HG03354 (cell line): ENCODE measurements around the gene CHIC2.

ENCODE experiments used
- ATAC-seq: cut with Tn5 transposase; IDR thresholded peaks from one replicate; pipeline ENCODE4 v1.9.1; 2021; ENCODE audit warnings: mild to moderate bottlenecking; ENCODE audit not compliant: unreplicated experiment, poor library complexity, severe bottlenecking

The CHIC2 gene

GRCh38 chr4:54093324-54094240 lies 29.2 kb upstream of the CHIC2 start:
- no peak for ATAC-seq

- no peak for ATAC-seq
Observed at GRCh38 chr4:54092405-54093323, 28.3 kb upstream of the CHIC2 start.

GRCh38 chr4:54091637-54092404 lies 27.4 kb upstream of the CHIC2 start:
- ATAC-seq, result peak; percentile 66

GRCh38 chr4:54090804-54091623 lies 26.6 kb upstream of the CHIC2 start:
- ATAC-seq, result peak; percentile 60

- ATAC-seq, result no peak
Observed at GRCh38 chr4:54090404-54090803, 26.0 kb upstream of the CHIC2 start.

- ATAC-seq, result no peak
Observed at GRCh38 chr4:54089875-54090274, 25.5 kb upstream of the CHIC2 start.

- ATAC-seq, result no peak
Observed at GRCh38 chr4:54085284-54085683, 20.9 kb upstream of the CHIC2 start.

GRCh38 chr4:54082168-54082567 lies 17.8 kb upstream of the CHIC2 start:
- no peak for ATAC-seq

GRCh38 chr4:54077812-54078211 lies 13.4 kb upstream of the CHIC2 start:
- ATAC-seq, result no peak

- no peak for ATAC-seq
Observed at GRCh38 chr4:54076673-54077072, 12.3 kb upstream of the CHIC2 start.

- ATAC-seq, result no peak
Observed at GRCh38 chr4:54074381-54074780, 10.0 kb upstream of the CHIC2 start.

GRCh38 chr4:54073271-54073880 lies 9.0 kb upstream of the CHIC2 start:
- no peak for ATAC-seq

- ATAC-seq, result no peak
Observed at GRCh38 chr4:54067166-54067565, 2.8 kb upstream of the CHIC2 start.

- no peak for ATAC-seq
Observed at GRCh38 chr4:54066718-54067129, 2.3 kb upstream of the CHIC2 start.

GRCh38 chr4:54066088-54066415 lies 1.6 kb upstream of the CHIC2 start:
- ATAC-seq, result no peak

- ATAC-seq, result no peak
Observed at GRCh38 chr4:54065282-54066087, 1.1 kb upstream of the CHIC2 start.

GRCh38 chr4:54063737-54064316 lies 578 bp downstream of the CHIC2 start:
- peak; percentile 41 for ATAC-seq

GRCh38 chr4:54063229-54063628 lies 1.2 kb downstream of the CHIC2 start:
- no peak for ATAC-seq
